HL-60/S4 treated with phorbol 12-myristate 13-acetate at 8.2 ng/mL for 4 days and 3 days (cell line): ENCODE measurements around the gene PRSS38.
"Not testable (repeated sequence)": the region's sequence is repeated elsewhere in the genome, so short reads cannot be mapped to it uniquely, and the experiment has no call there.

ENCODE experiments used
- in situ Hi-C: fragments of 300-500 bp; cut with MboI; formaldehyde crosslinking; loops from 2 replicates; pipeline ENCODE4 v1.15.0; 2022; ENCODE audit warnings: low sequenced_read_pairs

PRSS38 gene

GRCh38 chr1:227838181-227838580 lies 22.7 kb downstream of the PRSS38 start:
- in situ Hi-C loops, result no loop called here

- in situ Hi-C loops, result no loop called here
Measured at GRCh38 chr1:227841096-227841495, 25.6 kb downstream of the PRSS38 start.

- in situ Hi-C loops, result no loop called here
Measured at GRCh38 chr1:227844320-227845146, 29.1 kb downstream of the PRSS38 start.

- in situ Hi-C loops, result no loop called here
Measured at GRCh38 chr1:227845147-227845458, 29.6 kb downstream of the PRSS38 start.

GRCh38 chr1:227845519-227845918 lies 30.0 kb downstream of the PRSS38 start:
- in situ Hi-C loops, result no loop called here

GRCh38 chr1:227846265-227846858 lies 30.9 kb downstream of the PRSS38 start:
- in situ Hi-C loops, result no loop called here

DNA sequence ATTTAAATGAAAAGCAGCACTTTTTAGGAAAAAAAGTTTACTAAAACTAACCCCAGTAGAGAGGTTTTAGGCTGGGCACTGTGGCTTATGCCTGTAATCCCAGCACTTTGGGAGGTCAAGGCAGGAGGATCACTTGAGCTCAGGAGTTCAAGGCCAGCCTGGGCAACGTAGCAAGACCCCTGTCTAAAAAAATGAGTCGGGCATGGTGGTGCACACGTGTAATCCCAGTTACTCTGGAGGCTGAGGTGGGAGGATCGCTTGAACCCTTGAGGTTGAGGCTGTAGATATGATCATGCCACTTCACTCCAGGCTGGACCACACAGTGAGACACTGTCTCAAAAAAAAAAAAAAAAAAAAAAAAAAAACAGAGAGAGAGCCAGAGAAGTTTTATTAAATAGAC lies 31.6 kb downstream of the PRSS38 start:
- in situ Hi-C loops, result not testable (repeated sequence)

DNA sequence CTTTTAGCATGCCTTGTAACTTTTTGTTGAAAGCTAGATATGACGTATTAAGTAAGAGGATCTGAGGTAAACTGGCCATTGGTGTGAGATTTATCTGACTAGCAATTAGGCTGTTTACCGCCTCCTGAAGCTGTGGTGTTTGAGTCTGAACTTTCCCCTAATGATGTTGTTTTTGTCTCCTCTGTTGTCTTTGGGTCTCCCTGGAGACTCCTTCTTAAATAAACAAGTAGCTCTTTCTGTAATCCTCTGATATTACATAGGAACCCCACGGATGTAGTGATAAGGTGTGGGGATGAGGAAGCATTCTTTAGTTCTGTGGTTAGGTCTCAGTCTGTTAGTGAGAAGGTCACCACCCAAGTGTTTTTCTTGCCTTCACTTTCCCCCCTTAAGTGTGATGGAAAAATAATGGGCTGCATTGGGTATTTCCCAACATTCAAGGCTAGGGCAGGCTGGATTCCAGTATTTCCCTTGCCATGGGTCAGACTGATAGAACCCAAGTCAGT lies 33.0 kb downstream of the PRSS38 start:
- in situ Hi-C loops, result no loop called here

GRCh38 chr1:227849251-227849650 lies 33.8 kb downstream of the PRSS38 start:
- in situ Hi-C loops, result no loop called here

- in situ Hi-C loops, result no loop called here
Measured at GRCh38 chr1:227854189-227854588, 38.7 kb downstream of the PRSS38 start.

DNA sequence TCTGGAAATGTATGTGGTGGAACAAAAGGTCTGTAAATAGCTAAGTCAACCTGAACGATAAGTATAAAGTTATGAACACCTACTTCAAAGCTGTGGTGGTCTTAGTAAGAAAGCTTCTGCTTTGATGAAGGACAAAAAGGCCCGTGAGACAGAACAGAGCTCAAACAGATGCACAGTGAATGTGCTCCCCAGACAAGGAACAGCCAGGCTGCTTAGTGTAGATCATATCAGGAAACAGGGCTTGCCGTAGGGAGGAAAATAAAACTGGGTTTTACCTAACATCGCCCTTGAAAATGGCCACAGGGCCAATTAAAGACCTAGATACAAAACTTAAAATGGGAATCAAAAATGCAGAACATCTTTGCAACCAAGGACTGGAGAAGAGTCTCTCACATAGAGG lies 40.2 kb downstream of the PRSS38 start:
- in situ Hi-C loops, result no loop called here

DNA sequence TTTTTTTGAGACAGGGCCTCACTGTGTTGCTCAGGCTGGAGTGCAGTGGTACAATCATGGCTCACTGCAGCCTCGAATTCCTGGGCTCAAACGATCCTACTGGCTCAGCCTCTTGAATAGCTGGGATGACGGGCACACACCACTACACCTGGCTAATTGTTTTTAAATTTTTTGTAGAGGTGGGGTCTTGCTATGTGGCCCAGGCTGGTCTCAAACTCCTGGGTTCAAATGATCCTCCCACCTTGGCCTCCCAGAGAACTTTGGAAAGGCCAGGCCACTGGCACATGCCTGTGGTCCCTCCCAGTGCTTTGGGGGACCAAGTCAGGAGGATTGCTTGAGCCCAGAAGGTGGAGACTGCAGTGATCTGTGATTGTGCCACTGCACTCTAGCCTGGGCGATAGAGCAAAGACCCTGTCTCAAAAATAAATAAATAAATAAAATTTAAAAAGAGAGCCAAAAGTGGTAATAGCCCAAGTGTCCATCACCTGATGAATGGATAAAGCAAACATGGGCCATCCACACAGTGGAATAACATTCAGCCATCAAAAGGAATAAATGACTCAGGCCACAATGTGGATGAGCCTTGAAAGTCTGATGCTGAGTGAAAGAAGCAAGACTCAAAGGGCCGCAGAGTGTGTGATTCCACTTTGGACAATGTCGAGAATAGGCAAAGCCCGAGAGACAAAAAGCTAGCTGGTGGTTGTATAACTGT lies 40.8 kb downstream of the PRSS38 start:
- in situ Hi-C loops, result no loop called here

DNA sequence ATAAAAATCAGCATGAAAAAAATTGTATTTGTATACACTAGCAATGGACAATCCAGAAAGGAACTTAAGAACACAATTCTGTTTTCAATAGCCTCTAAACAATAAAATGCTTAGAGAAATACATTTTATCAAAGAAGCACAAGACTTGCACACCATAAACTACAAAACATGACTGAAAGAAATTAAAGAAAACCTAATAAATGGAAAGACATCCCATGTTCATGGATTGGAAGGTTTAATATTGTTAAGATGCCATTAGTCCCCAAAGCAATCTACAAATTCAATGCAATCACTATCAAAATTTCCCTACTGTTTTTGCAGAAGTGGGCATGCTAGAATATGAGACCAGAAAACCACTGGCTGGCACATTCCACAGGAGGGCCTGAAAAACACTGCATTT lies 49.4 kb downstream of the PRSS38 start:
- in situ Hi-C loops, result no loop called here

DNA sequence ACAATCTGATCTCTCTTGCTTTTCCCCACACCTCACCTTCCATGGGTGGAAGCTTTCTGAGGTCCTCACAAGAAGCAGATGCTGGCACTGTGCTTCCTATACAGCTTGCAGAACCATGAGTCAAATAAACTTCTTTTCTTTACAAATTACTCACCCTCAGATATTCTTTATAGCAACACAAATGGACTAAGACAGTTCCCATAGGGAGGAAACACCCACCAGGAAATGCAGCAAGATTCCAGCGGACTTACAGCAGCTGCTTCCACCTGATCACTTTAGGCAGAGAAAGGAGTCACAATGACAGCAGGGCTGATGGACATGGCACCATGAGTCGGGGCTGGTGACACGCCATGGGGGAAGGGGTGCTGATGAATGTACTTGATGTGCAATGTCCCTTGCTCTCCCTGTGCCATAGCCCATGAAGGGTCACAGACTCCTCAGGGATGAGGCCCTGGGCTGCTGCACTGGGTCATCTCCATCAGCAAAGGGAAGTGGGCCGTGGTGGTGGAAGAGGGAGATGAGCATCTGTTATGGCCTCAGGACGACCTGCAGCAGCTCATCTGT lies 53.9 kb downstream of the PRSS38 start:
- in situ Hi-C loops, result no loop called here

DNA sequence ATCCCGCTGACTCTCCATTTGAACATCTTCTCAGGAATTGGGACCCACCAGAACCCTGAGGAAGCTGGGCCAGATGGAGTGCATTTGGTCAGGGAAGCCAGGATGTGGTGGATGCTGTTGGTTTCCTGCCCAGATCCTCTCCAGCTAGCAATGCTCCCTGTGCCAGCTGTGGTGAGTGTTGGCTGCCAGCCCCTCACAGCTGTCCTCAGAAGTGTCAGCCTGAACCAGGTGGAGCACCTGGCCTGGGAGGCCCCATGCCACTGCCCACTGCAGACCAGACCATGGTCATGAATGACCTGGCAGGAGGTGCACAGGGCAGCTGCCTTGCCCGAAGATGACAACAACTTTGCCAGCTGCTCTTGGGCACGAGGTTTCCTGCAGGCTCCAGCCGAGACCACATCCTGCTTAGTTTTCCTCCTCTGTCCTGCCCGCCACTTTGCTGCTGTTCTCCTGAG lies 54.4 kb downstream of the PRSS38 start:
- in situ Hi-C loops, result no loop called here

- in situ Hi-C loops, result no loop called here
Measured at GRCh38 chr1:227870366-227870765, 54.9 kb downstream of the PRSS38 start.

DNA sequence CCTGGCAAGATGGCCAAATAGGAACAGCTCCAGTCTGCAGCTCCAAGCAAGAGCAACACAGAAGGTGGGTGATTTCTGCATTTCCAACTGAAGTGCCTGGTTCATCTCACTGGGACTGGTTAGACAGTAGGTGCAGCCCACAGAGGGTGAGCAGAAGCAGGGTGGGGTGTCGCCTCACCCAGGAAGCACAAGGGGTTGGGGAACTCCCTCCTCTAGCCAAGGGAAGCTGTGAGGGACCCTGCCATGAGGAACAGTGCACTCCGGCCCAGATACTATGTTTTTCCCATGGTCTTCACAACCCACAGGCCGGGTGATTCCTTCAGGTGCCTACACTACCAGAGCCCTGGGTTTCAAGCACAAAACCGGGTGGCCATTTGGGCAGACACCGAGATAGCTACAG lies 56.4 kb downstream of the PRSS38 start:
- in situ Hi-C loops, result not testable (repeated sequence)

- in situ Hi-C loops, result not testable (repeated sequence)
Measured at GRCh38 chr1:227877810-227878209, 62.3 kb downstream of the PRSS38 start.

- in situ Hi-C loops, result no loop called here
Measured at GRCh38 chr1:227880342-227880924, 65.0 kb downstream of the PRSS38 start.

DNA sequence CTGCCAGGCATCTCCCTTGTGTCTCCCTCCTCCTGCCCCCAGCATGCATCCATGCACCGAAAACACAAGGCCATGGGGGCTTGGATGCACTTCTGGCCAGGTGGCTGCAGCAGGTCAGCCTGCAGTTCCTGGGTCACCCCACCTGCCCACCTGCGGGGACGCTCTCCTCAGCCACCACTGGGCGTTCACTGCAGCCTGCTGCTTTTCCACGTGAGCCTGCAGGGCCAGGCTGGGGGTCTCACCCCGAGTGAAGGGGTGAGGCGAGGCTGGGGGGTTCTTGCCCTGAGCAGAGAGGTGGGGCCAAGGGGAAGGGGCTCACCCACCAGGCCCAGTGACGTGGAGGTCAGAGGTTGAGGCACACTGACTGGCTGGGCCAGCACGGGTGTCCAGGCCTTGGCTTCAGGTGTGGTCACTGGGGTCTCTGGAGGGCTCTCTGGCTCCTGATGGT lies 67.6 kb downstream of the PRSS38 start:
- in situ Hi-C loops, result no loop called here
